ENCODE measurements around the gene SCP2.

Gene SCP2

DNA sequence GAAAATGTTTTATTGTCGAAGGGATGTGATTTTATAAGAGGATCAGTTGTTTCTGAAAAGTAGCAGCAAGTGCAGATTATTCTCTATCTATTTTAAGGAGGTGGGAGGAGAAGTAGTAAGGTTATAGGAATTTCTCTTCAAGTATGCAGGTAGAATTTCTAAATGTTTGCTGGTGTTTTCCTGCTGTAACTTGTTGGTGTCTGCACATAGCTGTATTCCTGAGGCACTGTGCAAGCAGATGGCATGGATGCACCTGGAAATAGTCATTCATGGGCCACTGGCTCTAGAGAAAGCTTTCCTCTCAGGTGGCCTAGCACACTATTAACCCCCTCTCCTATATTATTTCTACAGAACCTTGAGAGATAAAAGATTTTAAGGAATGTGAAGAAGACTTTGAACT lies 104.7 kb downstream of the SCP2 start:
- Histone ChIP-seq H3K4me3 (ENCODE audit: low read length in 2 of 2) (no peak overlapping the region), H3K9me3 (ENCODE audit: control insufficient read depth in 2 of 2, low read length in 2 of 2) (no peaks in the 10 kb centered on the region), H3K27ac (ENCODE audit: low read length) (no peak overlapping the region), H3K27me3 (ENCODE audit: control insufficient read depth in 1 of 2, insufficient read depth in 2 of 2, low read length in 2 of 2) (no peaks in the 10 kb centered on the region), H3K9ac (ENCODE audit: low read length in 2 of 2) (no peak overlapping the region), H3K4me1 (ENCODE audit: control insufficient read depth, insufficient read depth, low read length) (no peaks in the 10 kb centered on the region), H3K36me3 (ENCODE audit: control insufficient read depth in 2 of 2, insufficient read depth in 2 of 2, low read length in 2 of 2) (peaks cover 6 to 7% of the 10 kb centered on the region in 2 donors)

DNA sequence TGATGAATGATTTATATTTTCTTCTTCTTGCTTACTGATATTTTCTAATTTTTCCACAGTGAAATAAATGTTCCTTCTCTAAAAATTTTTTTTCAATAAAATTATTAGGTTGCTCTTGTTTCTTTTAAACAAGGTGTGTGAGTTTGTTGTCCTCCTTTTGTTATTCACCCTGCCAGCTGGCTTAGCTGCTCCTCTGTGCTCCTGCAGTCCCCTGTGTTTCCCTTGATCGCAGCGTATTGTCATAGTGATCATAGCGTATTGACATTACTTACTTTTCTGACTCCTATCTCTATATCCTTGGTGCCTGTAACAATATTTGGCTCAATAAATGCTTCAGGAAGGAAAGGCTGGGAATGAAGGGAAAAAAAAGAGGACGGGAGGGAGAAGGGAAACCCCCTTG lies 110.1 kb downstream of the SCP2 start:
- no peak overlapping the region for H3K9ac ChIP-seq (ENCODE audit: low read length in 2 of 2)
- H3K36me3 ChIP-seq (ENCODE audit: control insufficient read depth in 2 of 2, insufficient read depth in 2 of 2, low read length in 2 of 2): peaks cover 17% of the 10 kb centered on the region in 2 donors
- no peak overlapping the region for H3K4me3 ChIP-seq (ENCODE audit: low read length in 2 of 2)
- no peaks in the 10 kb centered on the region for H3K4me1 ChIP-seq (ENCODE audit: control insufficient read depth, insufficient read depth, low read length)
- no peak overlapping the region for H3K27ac ChIP-seq (ENCODE audit: low read length)
- H3K27me3 ChIP-seq (ENCODE audit: control insufficient read depth in 1 of 2, insufficient read depth in 2 of 2, low read length in 2 of 2): no peaks in the 10 kb centered on the region
- no peaks in the 10 kb centered on the region for H3K9me3 ChIP-seq (ENCODE audit: control insufficient read depth in 2 of 2, low read length in 2 of 2)

DNA sequence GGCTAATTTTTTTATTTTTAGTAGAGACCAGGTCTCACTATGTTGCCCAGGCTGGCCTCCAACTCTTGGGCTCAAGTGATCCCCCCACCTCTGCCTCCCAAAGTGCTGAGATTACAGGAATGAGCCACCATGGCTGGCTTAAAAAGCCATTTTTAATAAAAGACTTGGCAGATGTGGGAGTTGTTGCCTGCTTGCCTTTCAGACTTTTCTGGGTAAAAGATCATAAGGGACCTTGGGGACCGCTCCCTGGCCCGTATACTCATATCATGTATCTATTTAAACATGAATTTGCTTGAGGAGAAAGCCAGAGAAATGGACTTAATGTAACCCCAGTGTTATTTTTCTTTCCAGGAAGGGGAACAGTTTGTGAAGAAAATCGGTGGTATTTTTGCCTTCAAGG lies 111.5 kb downstream of the SCP2 start:
- peaks cover 14 to 17% of the 10 kb centered on the region in 2 donors for H3K36me3 ChIP-seq (ENCODE audit: control insufficient read depth in 2 of 2, insufficient read depth in 2 of 2, low read length in 2 of 2)
- no peak overlapping the region for H3K27ac ChIP-seq (ENCODE audit: low read length)
- H3K27me3 ChIP-seq (ENCODE audit: control insufficient read depth in 1 of 2, insufficient read depth in 2 of 2, low read length in 2 of 2): no peaks in the 10 kb centered on the region
- H3K4me1 ChIP-seq (ENCODE audit: control insufficient read depth, insufficient read depth, low read length): no peaks in the 10 kb centered on the region
- H3K9me3 ChIP-seq (ENCODE audit: control insufficient read depth in 2 of 2, low read length in 2 of 2): no peaks in the 10 kb centered on the region
- H3K9ac ChIP-seq (ENCODE audit: low read length in 2 of 2): no peak overlapping the region
- no peak overlapping the region for H3K4me3 ChIP-seq (ENCODE audit: low read length in 2 of 2)

DNA sequence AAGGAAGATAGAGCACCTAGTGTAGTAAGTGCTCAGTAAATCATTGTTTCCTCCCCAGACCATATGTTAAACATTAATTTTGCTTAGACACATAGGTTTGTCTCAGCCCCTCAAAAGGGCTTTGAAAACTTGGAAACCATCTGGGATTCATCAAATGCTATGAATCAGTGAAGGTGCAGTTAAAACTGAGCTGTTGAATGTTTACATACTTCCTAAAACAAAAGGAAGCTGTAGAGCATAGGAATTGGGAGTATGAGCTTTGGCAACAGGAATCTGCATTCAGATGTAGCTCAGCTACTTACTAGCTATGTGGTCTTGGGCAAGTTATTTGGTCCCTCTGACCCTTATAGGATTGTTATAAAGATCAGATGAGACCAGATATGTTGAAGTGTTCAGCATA lies 116.2 kb downstream of the SCP2 start:
- Histone ChIP-seq H3K9me3 (ENCODE audit: control insufficient read depth in 2 of 2, low read length in 2 of 2) (no peaks in the 10 kb centered on the region), H3K9ac (ENCODE audit: low read length in 2 of 2) (no peak overlapping the region), H3K27me3 (ENCODE audit: control insufficient read depth in 1 of 2, insufficient read depth in 2 of 2, low read length in 2 of 2) (no peaks in the 10 kb centered on the region), H3K4me3 (ENCODE audit: low read length in 2 of 2) (no peak overlapping the region), H3K27ac (ENCODE audit: low read length) (no peak overlapping the region), H3K4me1 (ENCODE audit: control insufficient read depth, insufficient read depth, low read length) (peaks cover 17% of the 10 kb centered on the region), H3K36me3 (ENCODE audit: control insufficient read depth in 2 of 2, insufficient read depth in 2 of 2, low read length in 2 of 2) (peaks cover 14% of the 10 kb centered on the region in 2 donors)

DNA sequence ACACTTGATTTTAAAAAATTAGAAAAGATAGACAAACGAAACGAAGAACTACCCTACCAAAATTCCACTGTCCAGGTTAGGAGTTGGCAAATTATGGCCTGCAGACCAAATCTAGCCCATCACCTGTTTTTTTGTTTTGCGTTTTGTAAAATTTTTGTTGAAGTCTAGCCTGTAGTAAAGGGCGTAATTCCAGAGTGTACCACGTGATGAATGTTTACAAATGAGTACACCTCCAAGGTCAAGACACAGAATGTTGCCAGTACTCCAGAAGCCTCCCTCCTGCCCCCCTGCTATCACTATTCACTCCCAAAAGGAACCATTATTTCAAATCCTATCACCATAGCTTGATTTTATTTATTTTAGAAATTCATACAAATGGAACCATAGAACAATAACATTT lies 117.8 kb downstream of the SCP2 start:
- Histone ChIP-seq H3K27ac (ENCODE audit: low read length) (no peak overlapping the region), H3K36me3 (ENCODE audit: control insufficient read depth in 2 of 2, insufficient read depth in 2 of 2, low read length in 2 of 2) (peaks cover 2 to 3% of the 10 kb centered on the region in 2 donors), H3K27me3 (ENCODE audit: control insufficient read depth in 1 of 2, insufficient read depth in 2 of 2, low read length in 2 of 2) (no peaks in the 10 kb centered on the region)

DNA sequence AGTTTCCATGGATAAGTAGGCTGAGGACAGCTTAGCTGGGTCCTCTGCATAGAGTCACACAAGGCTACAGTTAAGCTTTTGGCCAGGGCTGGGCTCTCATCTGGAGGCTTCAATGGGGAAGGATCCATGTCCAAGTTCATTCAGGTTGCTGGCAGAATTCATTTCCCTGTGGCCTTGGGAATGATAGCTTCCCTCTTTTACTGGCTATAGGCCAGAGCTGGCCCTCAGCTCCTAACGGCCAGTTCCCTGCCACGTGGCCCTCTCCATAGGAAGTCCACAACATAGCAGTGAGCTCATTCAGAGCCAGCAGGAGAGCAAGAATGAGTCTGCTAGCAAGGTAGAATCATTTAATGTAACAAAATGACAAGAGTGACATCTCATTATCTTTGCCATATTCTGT lies 119.9 kb downstream of the SCP2 start:
- Histone ChIP-seq H3K9me3 (ENCODE audit: control insufficient read depth in 2 of 2, low read length in 2 of 2) (no peaks in the 10 kb centered on the region), H3K4me1 (ENCODE audit: control insufficient read depth, insufficient read depth, low read length) (peaks cover 34% of the 10 kb centered on the region), H3K27ac (ENCODE audit: low read length) (no peak overlapping the region), H3K36me3 (ENCODE audit: control insufficient read depth in 2 of 2, insufficient read depth in 2 of 2, low read length in 2 of 2) (peaks cover 0 to 4% of the 10 kb centered on the region in 2 donors), H3K4me3 (ENCODE audit: low read length in 2 of 2) (no peak overlapping the region), H3K27me3 (ENCODE audit: control insufficient read depth in 1 of 2, insufficient read depth in 2 of 2, low read length in 2 of 2) (no peaks in the 10 kb centered on the region), H3K9ac (ENCODE audit: low read length in 2 of 2) (no peak overlapping the region)

More for the DNA sequence above, 117.8 kb downstream of the SCP2 start:
- Histone ChIP-seq H3K4me1 (ENCODE audit: control insufficient read depth, insufficient read depth, low read length) (peaks cover 32% of the 10 kb centered on the region), H3K4me3 (ENCODE audit: low read length in 2 of 2) (no peak overlapping the region), H3K9me3 (ENCODE audit: control insufficient read depth in 2 of 2, low read length in 2 of 2) (no peaks in the 10 kb centered on the region), H3K9ac (ENCODE audit: low read length in 2 of 2) (no peak overlapping the region)

DNA sequence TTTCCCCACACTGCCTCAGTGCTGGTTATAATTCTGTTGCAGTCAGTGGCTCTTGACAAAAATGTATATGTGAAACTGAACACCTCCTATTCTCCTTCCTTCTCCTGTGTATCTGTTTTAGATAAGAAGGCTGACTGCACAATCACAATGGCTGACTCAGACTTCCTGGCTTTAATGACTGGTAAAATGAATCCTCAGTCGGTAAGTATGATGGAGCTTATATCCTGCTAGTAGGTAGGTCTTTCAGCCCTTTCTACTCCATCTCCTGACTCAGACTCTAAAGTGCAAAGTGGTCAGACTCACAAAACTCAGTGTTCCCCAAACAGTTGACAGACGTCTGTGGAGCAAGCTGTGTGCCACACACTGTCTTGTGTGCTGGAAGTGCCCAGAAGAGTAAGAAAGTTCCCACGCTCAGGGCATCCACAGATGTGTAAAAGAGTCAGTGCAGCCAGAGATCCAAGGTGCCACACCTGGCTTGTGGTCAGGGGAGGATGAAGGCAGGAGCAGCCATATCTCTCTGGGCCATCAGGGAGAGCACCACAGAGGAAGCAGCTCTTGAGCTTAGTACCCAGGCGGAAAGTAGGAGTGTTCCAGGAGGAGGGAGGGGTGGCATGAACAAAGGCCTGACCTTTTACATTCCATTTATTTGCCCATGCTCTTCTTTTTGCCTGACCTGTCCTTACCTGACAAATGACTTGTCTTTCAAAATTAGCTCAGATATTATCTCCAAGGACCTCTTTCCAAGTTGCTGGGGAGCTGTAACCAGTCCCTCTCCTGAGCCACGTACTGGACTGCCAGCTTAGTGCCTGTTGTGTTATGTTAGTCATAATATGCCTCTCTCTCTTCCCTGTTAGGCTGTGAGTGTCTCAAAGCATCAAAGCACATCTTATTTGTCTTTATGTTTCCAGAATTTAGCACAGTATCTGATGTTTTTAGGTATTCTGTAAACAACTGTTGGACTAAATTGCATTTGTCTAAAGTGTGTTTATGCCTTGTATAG lies 121.0 kb downstream of the SCP2 start:
- Histone ChIP-seq H3K27me3 (ENCODE audit: control insufficient read depth in 1 of 2, insufficient read depth in 2 of 2, low read length in 2 of 2) (no peaks in the 10 kb centered on the region), H3K4me1 (ENCODE audit: control insufficient read depth, insufficient read depth, low read length) (peaks cover 34% of the 10 kb centered on the region), H3K36me3 (ENCODE audit: control insufficient read depth in 2 of 2, insufficient read depth in 2 of 2, low read length in 2 of 2) (peaks cover 2 to 4% of the 10 kb centered on the region in 2 donors), H3K9ac (ENCODE audit: low read length in 2 of 2) (no peak overlapping the region), H3K27ac (ENCODE audit: low read length) (peak overlapping the region; percentile 32), H3K9me3 (ENCODE audit: control insufficient read depth in 2 of 2, low read length in 2 of 2) (no peaks in the 10 kb centered on the region), H3K4me3 (ENCODE audit: low read length in 2 of 2) (no peak overlapping the region)

DNA sequence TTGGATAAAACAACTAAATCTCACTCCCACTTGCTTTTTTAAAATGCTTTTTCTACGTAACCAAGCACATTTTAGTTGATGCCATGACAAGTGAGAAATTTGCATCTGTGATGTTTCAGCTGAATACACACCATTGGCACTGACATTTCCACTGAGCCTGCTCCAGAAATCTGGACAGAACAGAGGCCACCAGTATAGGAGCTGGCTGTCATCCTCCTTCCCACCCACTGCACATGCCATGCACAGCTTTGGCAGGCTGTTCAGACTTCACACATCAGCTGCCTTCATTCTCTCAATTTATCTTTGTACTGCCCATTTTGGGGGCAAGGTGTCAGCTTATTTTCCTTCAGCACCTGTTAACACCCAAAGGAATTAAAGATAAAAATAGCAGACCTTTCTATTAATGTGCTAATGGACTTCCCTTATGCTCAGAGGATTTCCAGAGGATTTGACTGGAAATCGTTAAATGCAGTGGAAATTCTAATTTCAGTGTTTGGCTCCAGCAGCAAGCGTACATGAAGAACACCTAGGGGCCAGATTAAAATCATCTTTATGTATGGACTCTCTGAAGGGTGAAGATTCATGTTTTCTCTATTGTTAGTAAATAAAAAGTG lies 122.0 kb downstream of the SCP2 start:
- H3K27me3 ChIP-seq (ENCODE audit: control insufficient read depth in 1 of 2, insufficient read depth in 2 of 2, low read length in 2 of 2): no peaks in the 10 kb centered on the region
- H3K9me3 ChIP-seq (ENCODE audit: control insufficient read depth in 2 of 2, low read length in 2 of 2): no peaks in the 10 kb centered on the region
- peaks cover 34% of the 10 kb centered on the region for H3K4me1 ChIP-seq (ENCODE audit: control insufficient read depth, insufficient read depth, low read length)
- no peak overlapping the region for H3K4me3 ChIP-seq (ENCODE audit: low read length in 2 of 2)
- H3K36me3 ChIP-seq (ENCODE audit: control insufficient read depth in 2 of 2, insufficient read depth in 2 of 2, low read length in 2 of 2): peaks cover 5 to 7% of the 10 kb centered on the region in 2 donors
- no peak overlapping the region for H3K27ac ChIP-seq (ENCODE audit: low read length)
- H3K9ac ChIP-seq (ENCODE audit: low read length in 2 of 2): no peak overlapping the region

DNA sequence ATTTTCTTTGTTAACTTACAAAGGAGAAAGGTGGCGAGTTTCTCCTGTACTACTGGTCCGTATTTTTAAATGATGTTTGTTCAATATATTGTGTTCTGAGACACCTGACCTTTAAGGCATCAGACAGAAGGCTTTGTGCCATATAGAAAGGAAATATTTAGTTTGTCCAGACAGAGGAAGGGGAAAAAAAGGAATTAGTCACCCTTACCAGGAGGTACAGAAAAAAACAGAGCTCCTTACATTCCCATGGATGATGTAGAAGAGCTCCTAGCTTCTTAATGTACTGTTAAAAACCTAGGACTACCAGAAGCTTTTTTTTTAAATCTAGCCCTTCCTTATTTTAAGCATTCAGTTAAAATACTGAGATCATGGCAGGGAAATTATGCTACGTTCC lies 122.5 kb downstream of the SCP2 start:
- H3K4me1 ChIP-seq (ENCODE audit: control insufficient read depth, insufficient read depth, low read length): peaks cover 34% of the 10 kb centered on the region
- H3K36me3 ChIP-seq (ENCODE audit: control insufficient read depth in 2 of 2, insufficient read depth in 2 of 2, low read length in 2 of 2): peaks cover 5 to 7% of the 10 kb centered on the region in 2 donors
- H3K27ac ChIP-seq (ENCODE audit: low read length): no peak overlapping the region
- H3K9ac ChIP-seq (ENCODE audit: low read length in 2 of 2): no peak overlapping the region
- no peaks in the 10 kb centered on the region for H3K9me3 ChIP-seq (ENCODE audit: control insufficient read depth in 2 of 2, low read length in 2 of 2)
- no peak overlapping the region for H3K4me3 ChIP-seq (ENCODE audit: low read length in 2 of 2)
- H3K27me3 ChIP-seq (ENCODE audit: control insufficient read depth in 1 of 2, insufficient read depth in 2 of 2, low read length in 2 of 2): no peaks in the 10 kb centered on the region

DNA sequence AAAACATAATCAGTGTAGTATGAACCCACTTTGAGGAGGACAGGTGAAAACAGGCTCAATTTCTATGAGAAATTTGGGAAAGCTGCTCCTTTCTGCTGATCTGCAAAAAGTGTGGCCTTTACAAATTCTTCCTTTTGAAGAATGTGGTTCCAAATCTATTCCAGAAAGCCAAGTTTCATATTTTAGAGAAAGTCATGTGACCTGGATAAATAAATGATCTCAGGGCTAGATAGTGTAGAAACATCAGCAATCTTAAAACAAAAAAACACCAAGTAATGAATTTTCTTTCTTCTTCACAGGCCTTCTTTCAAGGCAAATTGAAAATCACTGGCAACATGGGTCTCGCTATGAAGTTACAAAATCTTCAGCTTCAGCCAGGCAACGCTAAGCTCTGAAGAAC lies 123.2 kb downstream of the SCP2 start:
- no peak overlapping the region for H3K4me3 ChIP-seq (ENCODE audit: low read length in 2 of 2)
- H3K9me3 ChIP-seq (ENCODE audit: control insufficient read depth in 2 of 2, low read length in 2 of 2): no peaks in the 10 kb centered on the region
- H3K27me3 ChIP-seq (ENCODE audit: control insufficient read depth in 1 of 2, insufficient read depth in 2 of 2, low read length in 2 of 2): no peaks in the 10 kb centered on the region
- no peak overlapping the region for H3K9ac ChIP-seq (ENCODE audit: low read length in 2 of 2)
- no peak overlapping the region for H3K27ac ChIP-seq (ENCODE audit: low read length)
- H3K4me1 ChIP-seq (ENCODE audit: control insufficient read depth, insufficient read depth, low read length): peaks cover 34% of the 10 kb centered on the region
- peaks cover 5 to 7% of the 10 kb centered on the region in 2 donors for H3K36me3 ChIP-seq (ENCODE audit: control insufficient read depth in 2 of 2, insufficient read depth in 2 of 2, low read length in 2 of 2)

DNA sequence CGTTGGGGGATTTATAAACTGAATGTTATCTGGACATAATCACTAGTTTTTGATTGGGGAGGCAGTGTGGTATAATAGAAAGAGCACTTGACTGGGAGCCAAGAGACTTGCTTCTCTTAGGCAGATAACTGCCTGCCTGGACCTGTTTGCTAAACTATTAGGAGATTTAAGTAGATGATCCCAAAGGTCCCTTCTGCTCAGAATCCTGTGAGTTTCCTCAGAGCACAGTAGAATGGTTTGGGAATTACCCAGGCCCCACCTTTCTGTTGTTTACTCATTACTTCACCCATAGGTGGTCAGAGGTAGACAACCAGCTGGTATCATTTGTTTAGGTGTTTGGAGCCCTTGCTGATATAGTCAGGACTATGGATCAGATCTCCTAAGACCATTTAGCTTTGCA lies 124.6 kb downstream of the SCP2 start:
- Histone ChIP-seq H3K27me3 (ENCODE audit: control insufficient read depth in 1 of 2, insufficient read depth in 2 of 2, low read length in 2 of 2) (no peaks in the 10 kb centered on the region), H3K9ac (ENCODE audit: low read length in 2 of 2) (no peak overlapping the region), H3K4me3 (ENCODE audit: low read length in 2 of 2) (no peak overlapping the region), H3K27ac (ENCODE audit: low read length) (no peak overlapping the region), H3K4me1 (ENCODE audit: control insufficient read depth, insufficient read depth, low read length) (peaks cover 30% of the 10 kb centered on the region), H3K9me3 (ENCODE audit: control insufficient read depth in 2 of 2, low read length in 2 of 2) (no peaks in the 10 kb centered on the region), H3K36me3 (ENCODE audit: control insufficient read depth in 2 of 2, insufficient read depth in 2 of 2, low read length in 2 of 2) (peaks cover 5 to 7% of the 10 kb centered on the region in 2 donors)

Measured in stomach smooth muscle (tissue), 2 donors.